HG03342 (cell line): ENCODE measurements around the gene PYCR2.
A peak's percentile ranks its signal among the peaks of the same experiment; 100 is the strongest.
"Not testable (repeated sequence)": the region's sequence is repeated elsewhere in the genome, so short reads cannot be mapped to it uniquely, and the experiment has no call there.

ENCODE experiments used
- ATAC-seq: cut with Tn5 transposase; IDR thresholded peaks from one replicate; pipeline ENCODE4 v1.9.1; 2021; ENCODE audit warnings: mild to moderate bottlenecking, moderate library complexity; ENCODE audit not compliant: unreplicated experiment

Gene PYCR2

DNA sequence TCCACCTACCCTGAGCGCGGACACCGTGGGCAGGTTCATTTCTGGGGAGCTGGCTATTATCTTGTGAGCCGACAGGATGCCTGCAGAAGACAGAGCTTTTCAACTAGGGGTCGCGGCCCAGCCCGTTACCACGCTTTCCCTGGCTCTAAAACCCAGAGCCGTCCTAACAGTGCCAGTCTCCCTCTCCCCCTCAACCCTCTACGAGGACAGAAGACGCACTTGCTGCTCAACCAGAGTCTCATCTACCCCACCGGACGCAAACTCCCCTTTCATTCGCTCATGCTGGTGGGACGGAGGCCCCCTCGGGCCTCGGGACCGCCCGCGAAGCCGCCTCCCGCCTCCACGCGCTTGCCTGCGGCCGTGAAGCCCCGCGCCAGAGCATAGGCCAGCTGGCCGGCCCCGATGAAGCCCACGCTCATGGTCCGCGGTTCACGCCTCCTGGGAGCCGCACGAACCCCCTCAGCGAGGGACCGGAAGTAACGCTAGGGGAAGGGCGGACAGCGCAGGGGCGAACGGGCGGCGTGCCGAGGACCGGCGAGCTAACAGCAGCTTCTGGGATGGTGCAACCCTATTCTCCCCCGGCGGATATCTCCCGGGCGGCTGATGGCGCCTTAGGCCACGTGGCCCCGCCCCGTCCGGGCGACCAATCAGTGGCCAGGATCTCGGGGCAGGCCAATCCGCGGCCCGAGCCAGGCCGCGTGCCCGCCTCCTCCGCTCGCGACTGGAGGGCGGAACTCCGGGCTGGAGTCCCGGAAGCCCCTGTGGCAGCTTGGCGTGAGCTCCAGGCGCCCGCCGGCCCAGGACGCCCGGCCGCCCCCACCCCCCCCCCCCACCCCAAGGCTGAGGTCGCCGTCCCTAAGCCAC is at the start of gene PYCR2:
Gene PYCR2 (minus strand): TSS at position 559 of the 864 bp plus-strand sequence. CDS start 140 bp downstream, at position 419.
- peak; percentile 97 for ATAC-seq

DNA sequence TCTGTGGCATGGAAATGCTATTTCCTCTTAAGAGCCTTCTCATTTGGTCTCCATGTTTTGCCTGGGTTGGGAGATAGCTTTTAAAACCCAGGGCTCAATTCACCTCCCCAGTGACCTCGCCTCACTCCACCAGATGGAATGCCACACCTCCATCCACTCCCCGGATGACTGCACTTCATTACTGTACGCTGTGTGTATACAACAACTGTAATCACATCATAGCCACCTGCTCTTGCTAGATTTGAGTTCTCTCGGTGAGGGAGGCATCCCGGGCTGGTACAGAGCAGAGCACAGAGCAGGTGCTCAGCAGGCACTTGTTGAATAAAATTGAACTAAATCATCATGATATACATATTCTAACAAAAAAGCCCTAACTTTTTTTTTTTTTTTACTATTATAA is 49.1 kb upstream of the PYCR2 start:
- no peak for ATAC-seq

DNA sequence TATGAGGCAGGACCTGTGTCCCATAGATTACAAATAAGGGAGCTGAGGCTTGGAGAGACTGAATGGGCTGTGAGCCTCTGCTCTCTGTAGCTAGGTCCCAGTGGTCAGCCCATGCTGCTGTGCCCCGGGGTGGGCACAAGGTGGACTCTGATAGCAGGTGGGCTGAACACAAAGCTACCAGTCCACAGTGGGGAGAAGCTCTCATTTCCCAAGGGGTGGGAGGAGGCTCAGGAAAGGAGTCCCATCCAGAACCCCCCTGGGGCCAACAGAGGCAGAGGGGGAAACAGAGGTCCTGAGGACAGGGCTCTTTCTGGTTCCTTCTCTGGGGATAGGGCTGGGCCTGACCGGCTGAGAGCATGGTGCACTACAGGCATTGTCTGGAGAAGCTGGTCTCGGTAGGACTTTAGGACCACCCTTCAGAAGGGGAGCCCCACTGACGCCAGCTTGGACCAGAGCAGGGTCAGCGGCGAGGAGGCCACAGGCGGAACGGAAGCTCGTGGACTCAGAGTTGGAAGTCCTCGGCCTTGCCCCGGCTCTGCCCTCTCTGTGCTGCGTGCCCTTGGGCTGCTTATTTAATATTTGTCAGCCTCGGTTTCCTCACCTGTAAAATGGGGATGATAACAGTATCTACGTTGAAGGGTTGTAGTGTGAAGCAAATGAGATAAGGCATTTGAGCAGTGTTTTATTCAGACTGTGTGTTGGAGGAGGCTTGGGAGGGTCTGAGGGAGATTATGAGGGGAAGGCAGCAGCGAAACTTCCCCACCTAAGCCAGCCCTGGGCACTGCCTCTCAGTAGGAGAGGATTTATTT is 48.5 kb upstream of the PYCR2 start:
- no peak for ATAC-seq

GRCh38 chr1:225970592-225971157 is 46.6 kb upstream of the PYCR2 start:
- not testable (repeated sequence) for ATAC-seq

DNA sequence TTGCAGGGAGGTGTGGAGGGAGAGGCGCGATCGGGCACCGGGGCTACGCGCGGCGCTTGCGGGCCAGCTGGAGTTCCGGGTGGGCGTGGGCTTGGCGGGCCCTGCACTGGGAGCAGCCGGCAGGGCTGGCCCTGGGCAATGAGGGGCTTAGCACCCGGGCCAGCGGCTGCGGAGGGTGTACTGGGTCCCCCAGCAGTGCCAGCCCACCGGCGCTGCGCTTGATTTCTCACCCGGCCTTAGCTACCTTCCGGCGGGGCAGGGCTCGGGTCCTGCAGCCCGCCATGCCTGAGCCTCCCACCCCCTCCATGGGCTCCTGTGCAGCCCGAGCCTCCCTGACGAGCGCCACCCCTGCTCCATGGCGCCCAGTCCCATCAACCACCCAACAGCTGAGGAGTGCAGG is 45.7 kb upstream of the PYCR2 start:
- not testable (repeated sequence) for ATAC-seq

DNA sequence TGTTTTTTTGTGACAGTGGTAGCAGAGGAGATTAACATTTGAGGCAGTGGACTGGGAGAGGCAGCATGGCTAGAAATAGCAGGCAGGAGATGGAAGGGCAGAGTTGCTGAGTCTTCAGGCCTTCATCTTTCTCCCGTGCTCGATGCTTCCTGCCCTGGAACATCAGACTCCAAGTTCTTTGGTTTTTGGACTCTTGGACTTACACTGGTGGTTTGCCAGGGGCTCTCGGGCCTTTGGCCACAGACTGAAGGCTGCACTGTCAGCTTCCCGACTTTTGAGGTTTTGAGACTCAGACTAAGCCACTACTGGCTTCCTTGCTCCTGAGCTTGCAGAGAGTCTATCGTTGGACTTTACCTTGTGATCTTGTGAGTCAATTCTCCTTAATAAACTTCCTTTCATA is 41.2 kb upstream of the PYCR2 start:
- no peak for ATAC-seq

GRCh38 chr1:225963735-225964530 is 39.9 kb upstream of the PYCR2 start:
- no peak for ATAC-seq

DNA sequence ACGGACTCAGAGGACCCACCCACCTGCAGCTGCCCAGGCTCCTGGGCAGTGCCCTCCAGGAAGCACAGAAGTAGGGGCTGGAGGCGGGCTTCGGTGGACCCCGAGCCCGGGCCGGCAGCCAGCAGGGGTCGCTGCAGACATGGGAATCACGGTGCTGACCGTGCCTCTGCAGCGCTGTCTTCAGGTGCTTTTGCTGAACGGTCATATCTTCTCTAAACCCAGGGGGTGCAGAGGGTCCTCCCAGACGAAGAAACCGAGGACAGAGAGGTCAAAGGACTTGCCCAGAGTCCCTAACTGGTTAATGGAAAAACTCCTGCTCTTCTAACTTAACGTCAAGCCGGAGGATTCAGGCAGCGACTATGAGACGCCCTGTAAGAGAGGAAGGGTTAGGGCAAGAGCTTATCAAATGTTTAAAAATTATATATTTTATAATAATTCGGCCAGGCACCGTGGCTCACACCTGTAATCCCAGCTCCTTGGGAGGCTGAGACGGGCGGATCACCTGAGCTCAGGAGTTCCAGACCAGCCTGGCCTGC is 38.5 kb upstream of the PYCR2 start:
- ATAC-seq: peak; percentile 91

- no peak for ATAC-seq
Observed at GRCh38 chr1:225961659-225962439, 37.8 kb upstream of the PYCR2 start.

DNA sequence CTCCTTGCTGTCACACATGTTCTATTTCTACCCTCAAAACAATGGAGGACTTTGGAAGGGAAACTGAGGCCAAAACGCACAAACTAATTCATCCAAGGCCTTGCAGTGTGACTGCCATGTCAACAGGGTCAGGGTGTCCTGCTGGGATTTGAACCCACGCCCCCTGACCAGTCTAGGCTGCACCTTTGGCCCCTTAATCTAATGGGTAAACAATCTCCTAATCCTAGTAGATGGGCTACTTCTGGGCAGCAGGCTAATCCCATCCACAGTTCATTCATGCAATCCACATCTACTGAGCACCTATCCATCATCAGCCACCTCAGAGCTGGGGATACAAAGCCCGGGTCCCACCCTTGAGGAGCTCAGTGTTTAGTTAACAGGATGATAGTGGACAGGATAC is 34.0 kb upstream of the PYCR2 start:
- ATAC-seq: no peak

DNA sequence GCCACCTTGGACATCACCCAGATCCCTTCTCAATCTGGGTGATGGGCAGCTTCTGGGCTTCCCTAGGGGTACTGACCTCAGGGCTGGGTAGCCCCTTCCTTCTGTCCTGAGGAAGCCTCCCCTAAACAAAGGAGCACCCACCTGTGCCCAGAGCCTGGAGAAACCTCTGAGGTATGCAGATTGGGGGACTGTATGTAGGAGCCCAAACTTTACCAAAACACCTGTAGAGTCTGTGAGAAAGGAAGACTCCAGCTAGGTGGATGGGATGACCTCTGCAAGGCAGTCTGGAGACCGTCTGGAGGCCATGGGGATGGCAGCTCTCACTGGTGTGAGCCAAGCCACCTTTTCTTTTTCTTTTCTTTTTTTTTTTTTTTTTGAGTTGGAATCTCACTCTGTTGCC is 30.7 kb upstream of the PYCR2 start:
- ATAC-seq: no peak

GRCh38 chr1:225953315-225953714 is 29.3 kb upstream of the PYCR2 start:
- no peak for ATAC-seq

DNA sequence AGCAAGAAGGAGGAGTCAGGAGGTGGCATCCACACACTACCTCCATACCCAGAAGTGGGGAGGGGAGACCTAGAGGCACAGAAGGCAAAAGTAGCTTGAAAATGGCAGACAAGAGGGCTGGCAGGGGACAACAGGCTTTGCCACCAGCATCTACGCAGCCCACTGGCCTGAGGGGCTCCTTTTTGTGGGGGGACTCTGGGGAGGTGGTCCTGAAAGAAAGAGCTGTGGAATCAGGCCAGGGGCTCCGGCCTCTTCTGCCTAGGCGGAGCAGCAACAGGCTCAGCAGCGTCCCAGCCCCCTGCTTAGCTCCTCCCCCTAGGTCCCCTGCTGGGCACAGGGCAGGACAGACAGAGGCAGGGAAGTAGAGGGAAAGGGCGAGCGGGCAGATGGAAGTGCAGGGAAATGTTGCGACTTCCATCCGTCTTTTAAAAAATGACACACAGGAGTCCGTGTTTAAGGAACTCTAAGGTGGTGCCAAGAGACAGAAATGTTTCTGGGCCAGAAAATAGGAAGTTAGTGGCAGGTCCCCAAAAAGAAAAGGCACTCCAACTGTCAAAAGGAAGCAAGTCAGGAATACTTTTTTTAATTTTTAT is 27.0 kb upstream of the PYCR2 start:
- ATAC-seq: no peak

- ATAC-seq: no peak
Observed at GRCh38 chr1:225949041-225949440, 25.0 kb upstream of the PYCR2 start.

DNA sequence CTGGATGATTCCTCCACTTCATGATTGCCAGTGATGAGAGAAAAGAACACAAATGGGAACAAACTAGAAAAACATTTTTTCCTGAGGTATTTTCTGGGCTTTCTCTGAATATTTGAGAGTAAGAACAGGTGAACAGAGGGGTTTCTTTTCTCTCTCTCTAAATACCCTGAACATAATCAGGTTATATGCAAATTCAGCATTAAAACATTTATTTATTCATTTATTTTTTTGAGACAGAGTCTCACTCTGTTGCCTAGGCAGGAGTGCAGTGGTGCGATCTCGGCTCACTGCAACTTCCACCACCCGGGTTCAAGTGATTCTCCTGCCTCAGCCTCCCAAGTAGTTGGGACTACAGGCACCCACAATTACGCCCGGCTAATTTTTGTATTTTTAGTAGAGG is 22.8 kb upstream of the PYCR2 start:
- ATAC-seq: no peak

- no peak for ATAC-seq
Observed at GRCh38 chr1:225946082-225946620, 22.1 kb upstream of the PYCR2 start.

- no peak for ATAC-seq
Observed at GRCh38 chr1:225945564-225945963, 21.5 kb upstream of the PYCR2 start.

GRCh38 chr1:225944951-225945350 is 20.9 kb upstream of the PYCR2 start:
- peak; percentile 80 for ATAC-seq

GRCh38 chr1:225944387-225944786 is 20.3 kb upstream of the PYCR2 start:
- no peak for ATAC-seq
